Lower lobe of right lung (tissue), 2 donors: Measurements from ENCODE around the gene CDKN1C. TPM values are rescaled to one million over a fixed set of nuclear protein-coding genes. Genes with fewer than 3 reads are reported as not detected.

Experiments used
- ATAC-seq, 2 donors: fragments of 200-7000 bp; cut with Tn5 transposase; one replicate each; pipeline ENCODE4 v1.9.1; 2020 to 2022; ENCODE audit warnings: mild to moderate bottlenecking in 2 of 2, moderate library complexity in 2 of 2
- DNase-seq: peaks from one replicate; pipeline ENCODE4 v3.0.0-alpha.2; 2020
- H3K27ac ChIP-seq: fragments of 200-600 bp; one replicate; pipeline ENCODE4 v1.8.0; 2022
- H3K27me3 ChIP-seq: fragments of 200-600 bp; one replicate; pipeline ENCODE4 v1.8.0; 2022; ENCODE audit warnings: low read depth
- H3K36me3 ChIP-seq: fragments of 200-600 bp; one replicate; pipeline ENCODE4 v1.8.0; 2022; ENCODE audit warnings: mild to moderate bottlenecking
- H3K4me1 ChIP-seq: fragments of 200-600 bp; one replicate; pipeline ENCODE4 v1.8.0; 2022
- H3K4me3 ChIP-seq: fragments of 200-600 bp; one replicate; pipeline ENCODE4 v1.8.0; 2022; ENCODE audit warnings: mild to moderate bottlenecking
- H3K9me3 ChIP-seq: fragments of 200-600 bp; one replicate; pipeline ENCODE4 v1.8.0; 2022
- intact Hi-C: fragments of 100-400 bp; cut with DNase I; formaldehyde crosslinking; loops from one replicate; pipeline ENCODE4 v1.11.0; 2022
- total RNA-seq: library from RNA; stranded (reverse); fragmentation: NEBNext Ultra II Directional; extraction: Animal tissue kit (Norgen Biotek cat#: 25700); gene quantifications from one replicate; pipeline ENCODE4 v1.2.1, GENCODE V29; 2021
- TF ChIP-seq, protein P1 (sequence below): fragments of 200-600 bp; IDR thresholded peaks from one replicate; pipeline ENCODE4 v1.8.0; 2022; ENCODE audit warnings: antibody characterized with exemption, mild to moderate bottlenecking
- donor health status: DM: no; HTN: yes; CAD: no; lungs with severe emphysema.

Gene CDKN1C
- total RNA-seq, 1 donor from 2014 or later = 39.5 TPM

DNA sequence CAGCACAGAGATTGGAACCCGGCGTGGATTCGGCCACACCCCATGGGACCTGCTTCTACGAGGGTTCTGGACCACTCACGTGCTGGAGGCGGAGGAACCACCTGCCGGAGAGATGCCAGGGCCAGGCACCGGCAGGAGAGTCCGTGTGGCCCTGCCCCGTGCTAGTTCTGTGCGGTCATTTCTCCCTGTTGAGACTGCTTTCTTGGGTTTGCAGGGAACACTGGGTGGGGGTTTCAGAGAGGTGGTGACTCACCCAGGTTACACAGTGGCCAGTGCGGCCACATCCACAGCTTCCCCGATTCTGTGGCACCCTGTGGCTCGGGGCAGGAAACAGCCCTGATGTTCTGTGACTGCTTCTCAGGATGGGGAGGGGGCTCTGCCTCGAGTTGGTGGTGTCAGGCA is 47.3 kb upstream of the CDKN1C start:
- Histone ChIP-seq H3K27ac (peak overlapping the region; percentile 41), H3K9me3 (peaks cover 6% of the 10 kb centered on the region), H3K27me3 (peaks cover 12% of the 10 kb centered on the region), H3K36me3 (no peaks in the 10 kb centered on the region), H3K4me1 (peaks cover 32% of the 10 kb centered on the region), H3K4me3 (peak overlapping the region; percentile 11)
- DNase-seq = peak; percentile 45
- peak in 1 of 2 donors; percentile 1 for ATAC-seq
- intact Hi-C loops = no loop called here
- TF ChIP-seq, protein P1, sequence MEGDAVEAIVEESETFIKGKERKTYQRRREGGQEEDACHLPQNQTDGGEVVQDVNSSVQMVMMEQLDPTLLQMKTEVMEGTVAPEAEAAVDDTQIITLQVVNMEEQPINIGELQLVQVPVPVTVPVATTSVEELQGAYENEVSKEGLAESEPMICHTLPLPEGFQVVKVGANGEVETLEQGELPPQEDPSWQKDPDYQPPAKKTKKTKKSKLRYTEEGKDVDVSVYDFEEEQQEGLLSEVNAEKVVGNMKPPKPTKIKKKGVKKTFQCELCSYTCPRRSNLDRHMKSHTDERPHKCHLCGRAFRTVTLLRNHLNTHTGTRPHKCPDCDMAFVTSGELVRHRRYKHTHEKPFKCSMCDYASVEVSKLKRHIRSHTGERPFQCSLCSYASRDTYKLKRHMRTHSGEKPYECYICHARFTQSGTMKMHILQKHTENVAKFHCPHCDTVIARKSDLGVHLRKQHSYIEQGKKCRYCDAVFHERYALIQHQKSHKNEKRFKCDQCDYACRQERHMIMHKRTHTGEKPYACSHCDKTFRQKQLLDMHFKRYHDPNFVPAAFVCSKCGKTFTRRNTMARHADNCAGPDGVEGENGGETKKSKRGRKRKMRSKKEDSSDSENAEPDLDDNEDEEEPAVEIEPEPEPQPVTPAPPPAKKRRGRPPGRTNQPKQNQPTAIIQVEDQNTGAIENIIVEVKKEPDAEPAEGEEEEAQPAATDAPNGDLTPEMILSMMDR = no peak

DNA sequence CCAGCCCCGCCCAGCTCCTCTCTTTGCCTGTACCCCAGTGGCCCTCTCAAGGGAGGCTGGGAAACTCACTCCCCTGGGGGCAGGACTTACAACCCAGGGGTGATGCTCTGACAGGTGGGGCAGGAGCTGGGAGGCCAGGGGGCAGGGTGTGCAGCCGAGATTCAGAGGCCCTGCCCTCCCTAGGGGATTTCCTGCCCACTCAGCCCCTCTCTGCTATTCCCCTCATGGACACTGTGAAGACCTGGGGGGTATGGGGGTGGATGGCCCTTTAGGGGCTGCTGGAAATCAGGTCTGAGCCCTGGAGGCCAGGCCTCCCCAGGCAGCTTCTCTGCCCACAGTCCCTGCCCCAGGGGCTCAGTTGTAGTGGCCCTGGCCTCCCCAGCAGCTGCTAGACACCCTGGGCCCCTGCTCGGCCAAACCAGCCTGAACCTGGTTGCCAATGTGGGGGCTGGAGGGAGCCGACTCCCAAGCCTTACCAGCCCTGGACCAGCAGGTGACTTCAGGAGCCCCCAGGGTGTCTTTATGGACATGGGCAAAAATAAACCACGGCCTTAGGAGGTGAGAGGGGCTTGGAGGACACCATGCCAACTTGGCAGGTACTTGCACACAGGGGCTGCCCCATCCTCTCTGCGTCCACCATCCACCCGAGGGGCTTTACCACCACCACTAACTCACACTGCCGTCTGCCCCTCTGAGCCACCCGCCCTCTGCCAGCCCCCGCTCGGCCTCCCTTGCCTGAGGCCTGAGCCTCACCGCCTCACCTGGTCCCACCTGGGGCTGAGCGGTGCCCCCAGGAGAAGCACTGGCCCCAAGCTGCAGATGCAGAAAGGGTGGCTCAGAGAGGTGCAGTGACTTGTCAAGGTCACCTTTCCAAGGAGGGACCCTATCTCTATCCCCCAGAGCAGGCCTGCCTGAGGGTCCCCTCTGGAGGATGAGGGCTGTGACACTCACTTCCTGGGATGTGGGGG is 46.5 kb upstream of the CDKN1C start:
- no peaks in the 10 kb centered on the region for H3K9me3 ChIP-seq
- TF ChIP-seq, protein P1 = no peak

DNA sequence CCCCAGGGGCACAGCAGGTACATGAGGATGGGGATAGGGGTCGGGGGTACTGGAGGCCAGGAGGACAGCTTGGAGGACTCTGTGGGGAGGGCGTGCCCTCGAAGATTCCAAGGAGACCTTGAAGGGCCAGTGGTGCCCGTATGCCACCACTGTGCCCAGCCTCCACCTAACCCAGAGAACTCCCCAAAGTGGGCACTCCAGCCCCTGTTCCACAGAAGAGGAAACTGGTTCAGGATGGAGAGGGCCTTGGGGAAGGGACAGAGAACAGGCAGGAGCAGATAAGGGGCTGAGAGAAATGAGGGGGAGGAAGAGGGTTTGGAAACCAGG is 45.8 kb upstream of the CDKN1C start:
- H3K4me3 ChIP-seq = no peak overlapping the region
- H3K9me3 ChIP-seq = no peaks in the 10 kb centered on the region
- H3K4me1 ChIP-seq = peaks cover 32% of the 10 kb centered on the region
- no peak for DNase-seq
- TF ChIP-seq, protein P1 = no peak
- no peak for ATAC-seq
- peaks cover 14% of the 10 kb centered on the region for H3K27me3 ChIP-seq
- intact Hi-C loops = no loop called here
- H3K27ac ChIP-seq = no peak overlapping the region
- H3K36me3 ChIP-seq = no peaks in the 10 kb centered on the region

More for the DNA sequence above, 46.5 kb upstream of the CDKN1C start:
- H3K27me3 ChIP-seq = peaks cover 14% of the 10 kb centered on the region
- no peak overlapping the region for H3K4me3 ChIP-seq
- H3K4me1 ChIP-seq = peaks cover 32% of the 10 kb centered on the region
- intact Hi-C loops = no loop called here
- H3K36me3 ChIP-seq = no peaks in the 10 kb centered on the region
- DNase-seq = peak; percentile 44
- no peak overlapping the region for H3K27ac ChIP-seq
- no peak for ATAC-seq

DNA sequence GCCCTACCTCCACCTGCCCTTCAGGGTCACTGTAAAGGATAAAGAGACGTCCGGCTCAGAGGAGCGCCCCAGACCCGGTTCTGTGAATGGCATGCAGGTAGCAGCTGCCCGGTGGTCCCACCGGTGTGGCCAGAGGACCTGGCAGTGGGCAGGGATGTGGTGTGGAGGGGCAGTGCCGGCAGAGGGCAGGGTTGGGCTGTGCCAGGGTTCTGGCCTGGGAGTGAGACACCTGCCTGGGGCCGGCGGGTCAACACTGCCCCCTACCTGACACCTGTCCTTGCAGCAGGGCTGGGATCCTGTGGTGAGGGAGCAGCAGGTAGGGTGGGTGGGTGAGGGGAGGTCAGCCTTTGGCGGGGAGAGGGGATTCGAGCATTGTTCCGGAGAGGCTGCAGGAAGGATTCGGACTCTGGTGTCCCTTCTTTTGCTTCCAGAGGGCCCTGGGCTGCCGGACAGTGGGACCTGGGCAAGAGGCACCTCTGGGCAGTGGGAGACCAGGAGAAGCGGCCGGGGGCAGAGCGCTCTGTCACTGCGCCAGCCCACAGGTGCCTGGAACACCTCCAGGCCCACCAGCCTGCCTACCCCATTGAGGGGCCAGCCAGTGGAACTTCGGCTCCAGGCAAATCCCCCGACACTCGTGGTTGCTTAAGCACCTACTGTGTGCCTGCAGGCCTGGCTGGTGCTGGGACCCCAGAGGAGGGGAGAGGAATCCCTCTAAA is 45.3 kb upstream of the CDKN1C start:
- DNase-seq (peak; percentile 90), ATAC-seq (peak; percentile 82 to 83)
- Histone ChIP-seq H3K9me3 (no peaks in the 10 kb centered on the region), H3K27me3 (peaks cover 14% of the 10 kb centered on the region), H3K27ac (peak overlapping the region; percentile 82), H3K4me1 (peaks cover 32% of the 10 kb centered on the region), H3K4me3 (peak overlapping the region; percentile 62), H3K36me3 (no peaks in the 10 kb centered on the region)
- TF ChIP-seq, protein P1 = peak; percentile 74
- intact Hi-C loops = no loop called here

DNA sequence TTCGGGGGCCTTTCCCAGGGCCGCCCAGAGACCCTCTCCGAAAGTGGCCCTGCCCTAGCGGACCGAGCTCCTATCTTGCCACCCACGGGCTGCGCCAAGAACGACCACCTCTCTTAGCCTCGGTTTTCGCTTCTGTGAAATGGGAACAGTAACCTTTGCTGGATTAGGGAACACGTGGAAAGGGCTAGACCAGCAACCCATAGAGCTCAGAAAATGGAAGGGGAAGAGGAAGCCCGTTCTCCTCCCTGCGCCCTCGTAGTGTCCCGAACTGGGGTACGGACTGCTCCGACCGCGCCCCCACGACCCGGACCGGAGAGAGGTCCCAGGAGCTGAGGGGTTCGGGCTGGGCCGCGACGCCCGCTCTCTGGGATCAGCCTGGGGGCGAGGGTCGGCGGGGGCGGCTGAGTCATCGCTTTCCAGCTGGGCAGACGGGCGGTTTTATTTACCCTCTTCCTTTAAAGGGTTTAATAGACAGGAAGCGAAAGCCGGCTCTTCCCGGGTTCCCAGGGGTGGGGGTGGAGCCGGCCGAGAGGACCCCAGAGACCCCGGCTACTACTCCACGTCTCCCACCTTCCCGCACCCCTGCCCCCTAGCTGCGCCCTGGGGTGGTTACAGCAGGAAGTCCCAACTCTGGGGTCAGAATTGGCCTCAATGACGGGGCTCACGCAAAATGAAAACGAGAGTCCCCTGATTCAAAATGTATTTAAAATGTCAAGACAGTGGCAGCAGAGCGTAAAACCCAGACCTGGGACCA is 44.6 kb upstream of the CDKN1C start:
- Histone ChIP-seq H3K9me3 (no peaks in the 10 kb centered on the region), H3K27ac (peak overlapping the region; percentile 82), H3K4me1 (peaks cover 32% of the 10 kb centered on the region), H3K27me3 (peaks cover 14% of the 10 kb centered on the region), H3K4me3 (peak overlapping the region; percentile 62), H3K36me3 (no peaks in the 10 kb centered on the region)
- TF ChIP-seq, protein P1 = no peak
- ATAC-seq (peak; percentile 6 to 46), DNase-seq (peak; percentile 68)
- intact Hi-C loops = no loop called here
